ENCODE measurements around the gene GPS1. TPM values are rescaled to one million over a fixed set of nuclear protein-coding genes. Genes with fewer than 3 reads are reported as not detected.

The GPS1 gene
- total and polyA plus RNA-seq, 2 experiments from 2014 or later = 136 to 242 TPM

GRCh38 chr17:82019690-82020571 lies 31.8 kb upstream of the GPS1 start:
- H3K4me3 Mint-ChIP-seq = no peak overlapping the region
- no peak for TF ChIP-seq NANOG (IDR thresholded peaks at IDR 0.05; ENCODE audit: borderline replicate concordance)
- peak; percentile 49; the same call in 1 of the 2 replicates for TF ChIP-seq POLR2AphosphoS5 (IDR thresholded peaks at IDR 0.05; ENCODE audit: low read depth)
- TF ChIP-seq, protein P1, sequence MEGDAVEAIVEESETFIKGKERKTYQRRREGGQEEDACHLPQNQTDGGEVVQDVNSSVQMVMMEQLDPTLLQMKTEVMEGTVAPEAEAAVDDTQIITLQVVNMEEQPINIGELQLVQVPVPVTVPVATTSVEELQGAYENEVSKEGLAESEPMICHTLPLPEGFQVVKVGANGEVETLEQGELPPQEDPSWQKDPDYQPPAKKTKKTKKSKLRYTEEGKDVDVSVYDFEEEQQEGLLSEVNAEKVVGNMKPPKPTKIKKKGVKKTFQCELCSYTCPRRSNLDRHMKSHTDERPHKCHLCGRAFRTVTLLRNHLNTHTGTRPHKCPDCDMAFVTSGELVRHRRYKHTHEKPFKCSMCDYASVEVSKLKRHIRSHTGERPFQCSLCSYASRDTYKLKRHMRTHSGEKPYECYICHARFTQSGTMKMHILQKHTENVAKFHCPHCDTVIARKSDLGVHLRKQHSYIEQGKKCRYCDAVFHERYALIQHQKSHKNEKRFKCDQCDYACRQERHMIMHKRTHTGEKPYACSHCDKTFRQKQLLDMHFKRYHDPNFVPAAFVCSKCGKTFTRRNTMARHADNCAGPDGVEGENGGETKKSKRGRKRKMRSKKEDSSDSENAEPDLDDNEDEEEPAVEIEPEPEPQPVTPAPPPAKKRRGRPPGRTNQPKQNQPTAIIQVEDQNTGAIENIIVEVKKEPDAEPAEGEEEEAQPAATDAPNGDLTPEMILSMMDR (conservative IDR thresholded peaks at IDR 0.05; ENCODE audit: low read depth in 2 of 2) = peak; percentile 77 to 95

GRCh38 chr17:82020572-82021106 lies 31.1 kb upstream of the GPS1 start:
- no peak overlapping the region for H2AFZ ChIP-seq
- peaks cover 20% of the 10 kb centered on the region for H3K27me3 Mint-ChIP-seq (ENCODE audit: insufficient read depth, low read depth, poor library complexity)
- H3K4me1 ChIP-seq (ENCODE audit: insufficient read depth) = peaks cover 5% of the 10 kb centered on the region; the same call in 1 of the 2 replicates
- H3K4me3 Mint-ChIP-seq = peak overlapping the region; percentile 42
- peaks cover 11% of the 10 kb centered on the region for H3K4me1 Mint-ChIP-seq
- H3K4me2 ChIP-seq = no peak overlapping the region
- peak overlapping the region; percentile 11; the same call in 1 of the 2 replicates for H3K27ac Mint-ChIP-seq
- no peak for ATAC-seq
- no peaks in the 10 kb centered on the region for H3K9me3 Mint-ChIP-seq
- peaks cover 6% of the 10 kb centered on the region; the same call in 2 of the 3 replicates for H3K36me3 Mint-ChIP-seq (ENCODE audit: low read depth)
- H3K79me2 ChIP-seq (replicated peaks; ENCODE audit: insufficient read depth) = peaks cover 15% of the 10 kb centered on the region
- peaks cover 3% of the 10 kb centered on the region for H4K20me1 ChIP-seq (replicated peaks; ENCODE audit: insufficient read depth)
- no peak overlapping the region for H3K27ac ChIP-seq (ENCODE audit: low read depth)
- no peak overlapping the region for H3K4me3 ChIP-seq
- peaks cover 13% of the 10 kb centered on the region; the same call in 1 of the 2 replicates for H3F3A ChIP-seq (replicated peaks; ENCODE audit: low read depth)
- no peaks in the 10 kb centered on the region for H3K27me3 ChIP-seq (ENCODE audit: insufficient read depth)
- H3K36me3 ChIP-seq (ENCODE audit: insufficient read depth) = no peaks in the 10 kb centered on the region
- DNase-seq (ENCODE audit: low spot score) = no peak
- no peaks in the 10 kb centered on the region for H3K9me2 ChIP-seq (ENCODE audit: insufficient read depth)
- TF ChIP-seq ZNF114 (CRISPR knock-in tag; IDR thresholded peaks at IDR 0.05) (no peak), POLR2AphosphoS5 (IDR thresholded peaks at IDR 0.05; ENCODE audit: low read depth) (no peak), CREB1 (CRISPR knock-in tag; IDR thresholded peaks at IDR 0.05; ENCODE audit: low read depth) (no peak), JUNB (IDR thresholded peaks at IDR 0.05; ENCODE audit: unreplicated experiment) (no peak), STAT1 (IDR thresholded peaks at IDR 0.05; ENCODE audit: unreplicated experiment) (no peak), EZH2phosphoT487 (IDR thresholded peaks at IDR 0.05; ENCODE audit: unreplicated experiment) (no peak), NANOG (IDR thresholded peaks at IDR 0.05; ENCODE audit: borderline replicate concordance) (no peak), ZNF331 (CRISPR knock-in tag; IDR thresholded peaks at IDR 0.05; ENCODE audit: low read depth) (no peak)
- TF ChIP-seq, protein P2, sequence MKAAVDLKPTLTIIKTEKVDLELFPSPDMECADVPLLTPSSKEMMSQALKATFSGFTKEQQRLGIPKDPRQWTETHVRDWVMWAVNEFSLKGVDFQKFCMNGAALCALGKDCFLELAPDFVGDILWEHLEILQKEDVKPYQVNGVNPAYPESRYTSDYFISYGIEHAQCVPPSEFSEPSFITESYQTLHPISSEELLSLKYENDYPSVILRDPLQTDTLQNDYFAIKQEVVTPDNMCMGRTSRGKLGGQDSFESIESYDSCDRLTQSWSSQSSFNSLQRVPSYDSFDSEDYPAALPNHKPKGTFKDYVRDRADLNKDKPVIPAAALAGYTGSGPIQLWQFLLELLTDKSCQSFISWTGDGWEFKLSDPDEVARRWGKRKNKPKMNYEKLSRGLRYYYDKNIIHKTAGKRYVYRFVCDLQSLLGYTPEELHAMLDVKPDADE (IDR thresholded peaks at IDR 0.05) = no peak
- TF ChIP-seq, protein P3, sequence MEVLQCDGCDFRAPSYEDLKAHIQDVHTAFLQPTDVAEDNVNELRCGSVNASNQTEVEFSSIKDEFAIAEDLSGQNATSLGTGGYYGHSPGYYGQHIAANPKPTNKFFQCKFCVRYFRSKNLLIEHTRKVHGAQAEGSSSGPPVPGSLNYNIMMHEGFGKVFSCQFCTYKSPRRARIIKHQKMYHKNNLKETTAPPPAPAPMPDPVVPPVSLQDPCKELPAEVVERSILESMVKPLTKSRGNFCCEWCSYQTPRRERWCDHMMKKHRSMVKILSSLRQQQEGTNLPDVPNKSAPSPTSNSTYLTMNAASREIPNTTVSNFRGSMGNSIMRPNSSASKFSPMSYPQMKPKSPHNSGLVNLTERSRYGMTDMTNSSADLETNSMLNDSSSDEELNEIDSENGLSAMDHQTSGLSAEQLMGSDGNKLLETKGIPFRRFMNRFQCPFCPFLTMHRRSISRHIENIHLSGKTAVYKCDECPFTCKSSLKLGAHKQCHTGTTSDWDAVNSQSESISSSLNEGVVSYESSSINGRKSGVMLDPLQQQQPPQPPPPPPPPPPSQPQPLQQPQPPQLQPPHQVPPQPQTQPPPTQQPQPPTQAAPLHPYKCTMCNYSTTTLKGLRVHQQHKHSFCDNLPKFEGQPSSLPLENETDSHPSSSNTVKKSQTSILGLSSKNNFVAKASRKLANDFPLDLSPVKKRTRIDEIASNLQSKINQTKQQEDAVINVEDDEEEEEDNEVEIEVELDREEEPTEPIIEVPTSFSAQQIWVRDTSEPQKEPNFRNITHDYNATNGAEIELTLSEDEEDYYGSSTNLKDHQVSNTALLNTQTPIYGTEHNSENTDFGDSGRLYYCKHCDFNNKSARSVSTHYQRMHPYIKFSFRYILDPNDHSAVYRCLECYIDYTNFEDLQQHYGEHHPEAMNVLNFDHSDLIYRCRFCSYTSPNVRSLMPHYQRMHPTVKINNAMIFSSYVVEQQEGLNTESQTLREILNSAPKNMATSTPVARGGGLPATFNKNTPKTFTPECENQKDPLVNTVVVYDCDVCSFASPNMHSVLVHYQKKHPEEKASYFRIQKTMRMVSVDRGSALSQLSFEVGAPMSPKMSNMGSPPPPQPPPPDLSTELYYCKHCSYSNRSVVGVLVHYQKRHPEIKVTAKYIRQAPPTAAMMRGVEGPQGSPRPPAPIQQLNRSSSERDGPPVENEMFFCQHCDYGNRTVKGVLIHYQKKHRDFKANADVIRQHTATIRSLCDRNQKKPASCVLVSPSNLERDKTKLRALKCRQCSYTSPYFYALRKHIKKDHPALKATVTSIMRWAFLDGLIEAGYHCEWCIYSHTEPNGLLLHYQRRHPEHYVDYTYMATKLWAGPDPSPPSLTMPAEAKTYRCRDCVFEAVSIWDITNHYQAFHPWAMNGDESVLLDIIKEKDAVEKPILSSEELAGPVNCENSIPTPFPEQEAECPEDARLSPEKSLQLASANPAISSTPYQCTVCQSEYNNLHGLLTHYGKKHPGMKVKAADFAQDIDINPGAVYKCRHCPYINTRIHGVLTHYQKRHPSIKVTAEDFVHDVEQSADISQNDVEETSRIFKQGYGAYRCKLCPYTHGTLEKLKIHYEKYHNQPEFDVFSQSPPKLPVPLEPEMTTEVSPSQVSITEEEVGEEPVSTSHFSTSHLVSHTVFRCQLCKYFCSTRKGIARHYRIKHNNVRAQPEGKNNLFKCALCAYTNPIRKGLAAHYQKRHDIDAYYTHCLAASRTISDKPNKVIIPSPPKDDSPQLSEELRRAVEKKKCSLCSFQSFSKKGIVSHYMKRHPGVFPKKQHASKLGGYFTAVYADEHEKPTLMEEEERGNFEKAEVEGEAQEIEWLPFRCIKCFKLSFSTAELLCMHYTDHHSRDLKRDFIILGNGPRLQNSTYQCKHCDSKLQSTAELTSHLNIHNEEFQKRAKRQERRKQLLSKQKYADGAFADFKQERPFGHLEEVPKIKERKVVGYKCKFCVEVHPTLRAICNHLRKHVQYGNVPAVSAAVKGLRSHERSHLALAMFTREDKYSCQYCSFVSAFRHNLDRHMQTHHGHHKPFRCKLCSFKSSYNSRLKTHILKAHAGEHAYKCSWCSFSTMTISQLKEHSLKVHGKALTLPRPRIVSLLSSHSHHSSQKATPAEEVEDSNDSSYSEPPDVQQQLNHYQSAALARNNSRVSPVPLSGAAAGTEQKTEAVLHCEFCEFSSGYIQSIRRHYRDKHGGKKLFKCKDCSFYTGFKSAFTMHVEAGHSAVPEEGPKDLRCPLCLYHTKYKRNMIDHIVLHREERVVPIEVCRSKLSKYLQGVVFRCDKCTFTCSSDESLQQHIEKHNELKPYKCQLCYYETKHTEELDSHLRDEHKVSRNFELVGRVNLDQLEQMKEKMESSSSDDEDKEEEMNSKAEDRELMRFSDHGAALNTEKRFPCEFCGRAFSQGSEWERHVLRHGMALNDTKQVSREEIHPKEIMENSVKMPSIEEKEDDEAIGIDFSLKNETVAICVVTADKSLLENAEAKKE (CRISPR knock-in tag; IDR thresholded peaks at IDR 0.05) = no peak

More at GRCh38 chr17:82019690-82020571, 31.8 kb upstream of the GPS1 start:
- Histone ChIP-seq H3K36me3 (ENCODE audit: insufficient read depth) (no peaks in the 10 kb centered on the region), H3K27ac (ENCODE audit: low read depth) (no peak overlapping the region), H2AFZ (no peak overlapping the region), H3K4me3 (no peak overlapping the region), H3K79me2 (replicated peaks; ENCODE audit: insufficient read depth) (peaks cover 15% of the 10 kb centered on the region), H4K20me1 (replicated peaks; ENCODE audit: insufficient read depth) (peaks cover 3% of the 10 kb centered on the region), H3K27me3 (ENCODE audit: insufficient read depth) (no peaks in the 10 kb centered on the region), H3K4me2 (no peak overlapping the region), H3K9me2 (ENCODE audit: insufficient read depth) (no peaks in the 10 kb centered on the region), H3K4me1 (ENCODE audit: insufficient read depth) (peaks cover 5% of the 10 kb centered on the region; the same call in 1 of the 2 replicates), H3F3A (replicated peaks; ENCODE audit: low read depth) (peaks cover 13% of the 10 kb centered on the region; the same call in 1 of the 2 replicates)
- Mint-ChIP-seq H3K9me3 (no peaks in the 10 kb centered on the region), H3K36me3 (ENCODE audit: low read depth) (peaks cover 6% of the 10 kb centered on the region; the same call in 1 of the 3 replicates), H3K4me1 (peaks cover 11% of the 10 kb centered on the region), H3K27ac (no peak overlapping the region), H3K27me3 (ENCODE audit: insufficient read depth, low read depth, poor library complexity) (peaks cover 20% of the 10 kb centered on the region)
- DNase-seq (ENCODE audit: low spot score) (peak; percentile 89), ATAC-seq (peak; percentile 22)
